Mesenchymal stem cell (in vitro differentiated cells and primary cell): ENCODE results near the gene MFSD6L.

Experiments used
- DNase-seq: peaks from one replicate; pipeline ENCODE4 v3.0.0-alpha.2; 2013
- H2AFZ ChIP-seq: one replicate; pipeline ENCODE4 v1.6.1; 2013; ENCODE audit warnings: low read depth, mild to moderate bottlenecking, control low read depth, inconsistent platforms, low read length, moderate library complexity
- H2AK5ac ChIP-seq: 2 replicates; pipeline ENCODE4 v1.6.1; 2013; ENCODE audit warnings: low read length, moderate library complexity, mild to moderate bottlenecking, inconsistent platforms; ENCODE audit not compliant: severe bottlenecking
- H2BK120ac ChIP-seq: one replicate; pipeline ENCODE4 v1.6.1; 2013; ENCODE audit warnings: low read depth, mild to moderate bottlenecking, inconsistent platforms, low read length, moderate library complexity
- H2BK12ac ChIP-seq, 2 experiments: one replicate each; pipeline ENCODE4 v1.6.1; 2013; ENCODE audit warnings: inconsistent platforms in 2 of 2, low read length in 2 of 2, mild to moderate bottlenecking in 2 of 2, moderate library complexity in 2 of 2, control low read depth in 1 of 2
- H2BK15ac ChIP-seq: one replicate; pipeline ENCODE4 v1.6.1; 2013; ENCODE audit warnings: mild to moderate bottlenecking, low read depth, inconsistent platforms; ENCODE audit not compliant: poor library complexity, severe bottlenecking
- H2BK5ac ChIP-seq: 2 replicates; pipeline ENCODE4 v1.6.1; 2013; ENCODE audit warnings: low read depth, mild to moderate bottlenecking, low read length, control low read depth, inconsistent platforms; ENCODE audit not compliant: poor library complexity, severe bottlenecking
- H3K14ac ChIP-seq, 2 experiments: one replicate each; pipeline ENCODE4 v1.6.1; 2013; ENCODE audit warnings: inconsistent platforms in 2 of 2, low read length in 2 of 2, control low read depth in 1 of 2, mild to moderate bottlenecking in 1 of 2, moderate library complexity in 1 of 2
- H3K18ac ChIP-seq, 2 experiments: one replicate each; pipeline ENCODE4 v1.6.1; 2013; ENCODE audit warnings: inconsistent platforms in 2 of 2, low read length in 2 of 2, control low read depth in 1 of 2, low read depth in 1 of 2, mild to moderate bottlenecking in 1 of 2
- H3K23ac ChIP-seq, 2 experiments: one replicate each; pipeline ENCODE4 v1.6.1; 2013; ENCODE audit warnings: inconsistent platforms in 2 of 2, low read length in 2 of 2, mild to moderate bottlenecking in 2 of 2, moderate library complexity in 2 of 2, control low read depth in 1 of 2
- H3K27ac ChIP-seq: 2 replicates; pipeline ENCODE4 v1.5.1; 2013; ENCODE audit warnings: mild to moderate bottlenecking, moderate library complexity, low read length, control low read depth, inconsistent platforms; ENCODE audit not compliant: poor library complexity, severe bottlenecking
- H3K27me3 ChIP-seq, 2 experiments: 2 replicates each; pipeline versions ENCODE4 v1.6.1 to v1.7.0; 2013; ENCODE audit warnings: low read length in 2 of 2, mild to moderate bottlenecking in 2 of 2, moderate library complexity in 2 of 2, control low read depth in 1 of 2, inconsistent platforms in 1 of 2; ENCODE audit not compliant: control insufficient read depth in 1 of 2, insufficient read depth in 1 of 2
- H3K36me3 ChIP-seq, 2 experiments: 2 replicates each; pipeline versions ENCODE4 v1.6.1 to v1.7.0; 2013; ENCODE audit warnings: low read length in 2 of 2, control low read depth in 1 of 2, inconsistent platforms in 1 of 2, low read depth in 1 of 2, mild to moderate bottlenecking in 1 of 2; ENCODE audit not compliant: insufficient read depth in 2 of 2, control insufficient read depth in 1 of 2
- H3K4ac ChIP-seq, 2 experiments: one replicate each; pipeline ENCODE4 v1.6.1; 2013; ENCODE audit warnings: inconsistent platforms in 2 of 2, low read length in 2 of 2, mild to moderate bottlenecking in 2 of 2, moderate library complexity in 2 of 2, control low read depth in 1 of 2, low read depth in 1 of 2
- H3K4me1 ChIP-seq: 2 replicates; pipeline ENCODE4 v1.6.1; 2013; ENCODE audit warnings: low read depth, low read length, control low read depth; ENCODE audit not compliant: control insufficient read depth, insufficient read depth
- H3K4me2 ChIP-seq: 2 replicates; pipeline ENCODE4 v1.6.1; 2013; ENCODE audit warnings: low read length, mild to moderate bottlenecking, inconsistent platforms; ENCODE audit not compliant: poor library complexity, severe bottlenecking
- H3K4me3 ChIP-seq, 2 experiments: 2 replicates each; pipeline versions ENCODE4 v1.5.1 to v1.7.0; 2013; ENCODE audit warnings: low read length in 2 of 2, mild to moderate bottlenecking in 2 of 2, control low read depth in 1 of 2, low read depth in 1 of 2; ENCODE audit not compliant: insufficient read depth in 1 of 2
- H3K79me1 ChIP-seq: replicated peaks from 2 replicates; pipeline ENCODE4 v1.6.1; 2013; ENCODE audit warnings: mild to moderate bottlenecking, control low read depth, low read length, inconsistent platforms; ENCODE audit not compliant: poor library complexity, severe bottlenecking
- H3K9ac ChIP-seq: 2 replicates; pipeline ENCODE4 v1.7.0; 2013; ENCODE audit warnings: mild to moderate bottlenecking, low read length, moderate library complexity
- H3K9me3 ChIP-seq: 2 replicates; pipeline ENCODE4 v1.7.0; 2013; ENCODE audit warnings: mild to moderate bottlenecking, low read length; ENCODE audit not compliant: control insufficient read depth
- H4K8ac ChIP-seq: one replicate; pipeline ENCODE4 v1.6.1; 2013; ENCODE audit warnings: inconsistent platforms, mild to moderate bottlenecking, low read length, moderate library complexity
- H4K91ac ChIP-seq: one replicate; pipeline ENCODE4 v1.6.1; 2013; ENCODE audit warnings: mild to moderate bottlenecking, low read length, inconsistent platforms
- WGBS: methylation state at CpG from one replicate; pipeline ENCODE4 v1.1.7; 2013; ENCODE audit warnings: mixed read lengths; 5-methylcytosine and 5-hydroxymethylcytosine counted together

MFSD6L gene

GRCh38 chr17:8781776-8782175, 17.4 kb downstream of the MFSD6L start:
- no peak overlapping the region for H2BK15ac ChIP-seq
- H3K36me3 ChIP-seq, result no peaks in the 10 kb centered on the region
- H2AK5ac ChIP-seq, result no peak overlapping the region
- peaks cover 4% of the 10 kb centered on the region for H3K9me3 ChIP-seq
- no peaks in the 10 kb centered on the region for H3K79me1 ChIP-seq
- H2BK12ac ChIP-seq, result no peak overlapping the region
- no peak overlapping the region for H3K27ac ChIP-seq
- H3K4me1 ChIP-seq, result no peaks in the 10 kb centered on the region
- H3K23ac ChIP-seq, result no peak overlapping the region
- no peak overlapping the region for H4K8ac ChIP-seq
- H3K14ac ChIP-seq, result no peak overlapping the region
- H3K27me3 ChIP-seq, result peaks cover 0 to 7% of the 10 kb centered on the region in 2 experiments
- 98% methylated on average over 4 of the region's 4 CpGs for WGBS
- H3K4me2 ChIP-seq, result no peak overlapping the region
- no peak overlapping the region for H4K91ac ChIP-seq
- H2AFZ ChIP-seq, result no peak overlapping the region
- no peak overlapping the region for H3K4ac ChIP-seq
- H3K18ac ChIP-seq, result no peak overlapping the region
- no peak overlapping the region for H3K4me3 ChIP-seq
- no peak overlapping the region for H3K9ac ChIP-seq
- no peak for DNase-seq
- H2BK5ac ChIP-seq, result no peak overlapping the region
- no peak overlapping the region for H2BK120ac ChIP-seq

GRCh38 chr17:8776881-8777280, 22.3 kb downstream of the MFSD6L start:
- Histone ChIP-seq H3K9ac (no peak overlapping the region), H2AFZ (no peak overlapping the region), H3K4ac (no peak overlapping the region), H3K36me3 (no peaks in the 10 kb centered on the region), H2BK12ac (no peak overlapping the region), H3K9me3 (peaks cover 3% of the 10 kb centered on the region), H3K4me3 (no peak overlapping the region), H2BK15ac (no peak overlapping the region), H2AK5ac (no peak overlapping the region), H3K4me2 (no peak overlapping the region), H4K8ac (no peak overlapping the region), H3K18ac (no peak overlapping the region), H3K14ac (no peak overlapping the region), H3K27me3 (peaks cover 0 to 5% of the 10 kb centered on the region in 2 experiments), H2BK120ac (no peak overlapping the region), H3K79me1 (no peaks in the 10 kb centered on the region), H2BK5ac (no peak overlapping the region), H3K4me1 (no peaks in the 10 kb centered on the region), H3K23ac (no peak overlapping the region), H4K91ac (no peak overlapping the region), H3K27ac (no peak overlapping the region)
- WGBS, result no CpG with 5 or more reads among the region's 1 CpG
- DNase-seq, result no peak

- no peak for DNase-seq
- no peak overlapping the region for H3K18ac ChIP-seq
These were observed 22.9 kb downstream of the MFSD6L start for GRCh38 chr17:8776248-8776647.

GRCh38 chr17:8766731-8767130, 32.4 kb downstream of the MFSD6L start:
- Histone ChIP-seq H3K4me2 (no peak overlapping the region), H3K79me1 (no peaks in the 10 kb centered on the region), H3K18ac (no peak overlapping the region), H2BK15ac (no peak overlapping the region), H3K14ac (no peak overlapping the region), H4K91ac (no peak overlapping the region), H3K27me3 (peaks cover 7 to 31% of the 10 kb centered on the region in 2 experiments), H3K9ac (no peak overlapping the region), H2AK5ac (no peak overlapping the region), H3K4me1 (no peaks in the 10 kb centered on the region), H4K8ac (no peak overlapping the region), H2BK120ac (no peak overlapping the region), H3K4me3 (no peak overlapping the region), H2AFZ (no peak overlapping the region), H2BK5ac (no peak overlapping the region), H2BK12ac (no peak overlapping the region), H3K4ac (no peak overlapping the region), H3K36me3 (no peaks in the 10 kb centered on the region), H3K27ac (no peak overlapping the region), H3K9me3 (no peaks in the 10 kb centered on the region), H3K23ac (no peak overlapping the region)
- WGBS, result 89% methylated on average over 2 of the region's 2 CpGs
- DNase-seq, result no peak

More at GRCh38 chr17:8776248-8776647, 22.9 kb downstream of the MFSD6L start:
- Histone ChIP-seq H3K4me2 (no peak overlapping the region), H3K79me1 (no peaks in the 10 kb centered on the region), H2BK12ac (no peak overlapping the region), H3K36me3 (no peaks in the 10 kb centered on the region), H3K4me3 (no peak overlapping the region), H4K91ac (no peak overlapping the region), H3K14ac (no peak overlapping the region), H3K4ac (no peak overlapping the region), H3K27me3 (peaks cover 0 to 5% of the 10 kb centered on the region in 2 experiments), H3K23ac (no peak overlapping the region), H2BK120ac (no peak overlapping the region), H3K27ac (no peak overlapping the region), H3K9ac (no peak overlapping the region), H4K8ac (no peak overlapping the region), H3K9me3 (peaks cover 3% of the 10 kb centered on the region), H3K4me1 (no peaks in the 10 kb centered on the region), H2AFZ (no peak overlapping the region), H2BK5ac (no peak overlapping the region), H2BK15ac (no peak overlapping the region), H2AK5ac (no peak overlapping the region)
